ENCODE measurements around the gene TMEM132C. TPM values are rescaled to one million over a fixed set of nuclear protein-coding genes. Genes with fewer than 3 reads are reported as not detected.
A peak's percentile ranks its signal among the peaks of the same experiment; 100 is the strongest.

The TMEM132C gene
- total RNA-seq, 2 donors from 2014 or later, result 11.1 to 12.8 TPM

GRCh38 chr12:128268379-128268995 is 1.5 kb downstream of the TMEM132C start:
- peak; percentile 34 to 63 for ATAC-seq
- intact Hi-C loops (cut with DNase I), result loop anchor here in 1 of 2 donors (10.0 kb wide), 1 partner anchor 1646 kb away; no protein-coding TSS in a partner anchor
- DNase-seq, result no peak

GRCh38 chr12:128269181-128269591 is 2.2 kb downstream of the TMEM132C start:
- DNase-seq (no peak), ATAC-seq (peak; percentile 27 to 32)
- intact Hi-C loops (cut with DNase I), result loop anchor here in 1 of 2 donors (10.0 kb wide), 1 partner anchor 1646 kb away; no protein-coding TSS in a partner anchor

- DNase-seq (no peak), ATAC-seq (peak in 1 of 2 donors; percentile 74)
- intact Hi-C loops (cut with DNase I), result no loop called here
These were observed 9.5 kb downstream of the TMEM132C start for GRCh38 chr12:128276471-128276870.

DNA sequence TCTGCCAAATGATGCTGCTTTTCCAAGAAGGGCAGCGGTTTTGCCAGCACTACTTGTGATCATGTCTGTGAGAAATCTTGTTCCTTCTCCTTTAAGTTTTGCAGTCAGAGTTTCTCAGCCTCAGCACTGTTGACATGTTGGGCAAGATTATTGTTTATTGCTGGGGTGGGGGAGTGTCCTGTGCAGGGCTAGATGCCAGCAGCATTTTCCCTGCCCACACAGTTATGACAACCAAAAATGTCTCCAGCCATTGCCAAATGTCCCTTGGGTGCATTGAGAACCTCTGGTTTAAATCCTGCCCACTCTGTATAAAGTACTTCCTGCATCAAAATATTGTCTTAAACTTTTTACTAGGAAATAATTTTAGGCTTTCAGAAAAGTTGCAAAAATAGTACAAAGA is 20.0 kb downstream of the TMEM132C start:
- peak in 1 of 2 donors; percentile 91 for ATAC-seq
- intact Hi-C loops (cut with DNase I), result no loop called here
- DNase-seq, result no peak

GRCh38 chr12:128288357-128288756 is 21.4 kb downstream of the TMEM132C start:
- intact Hi-C loops (cut with DNase I), result no loop called here
- ATAC-seq, result no peak
- DNase-seq, result no peak

DNA sequence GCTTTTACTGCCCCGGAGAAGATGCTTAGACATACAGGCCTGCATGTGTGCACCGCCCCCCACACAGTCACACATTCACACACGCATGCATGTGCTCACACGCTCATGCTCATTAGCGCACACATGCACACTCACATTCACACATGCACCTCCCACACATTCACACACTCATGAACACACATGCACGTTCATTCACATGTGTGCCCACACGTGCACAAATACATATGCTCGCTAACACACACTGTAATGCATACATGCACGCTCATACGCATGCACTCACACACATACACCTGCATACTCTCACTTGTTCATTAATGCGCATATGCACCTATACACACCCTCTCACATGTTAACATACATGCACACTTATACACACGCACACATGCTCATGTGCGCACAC is 21.9 kb downstream of the TMEM132C start:
- intact Hi-C loops (cut with DNase I), result no loop called here
- DNase-seq (no peak), ATAC-seq (no peak)

DNA sequence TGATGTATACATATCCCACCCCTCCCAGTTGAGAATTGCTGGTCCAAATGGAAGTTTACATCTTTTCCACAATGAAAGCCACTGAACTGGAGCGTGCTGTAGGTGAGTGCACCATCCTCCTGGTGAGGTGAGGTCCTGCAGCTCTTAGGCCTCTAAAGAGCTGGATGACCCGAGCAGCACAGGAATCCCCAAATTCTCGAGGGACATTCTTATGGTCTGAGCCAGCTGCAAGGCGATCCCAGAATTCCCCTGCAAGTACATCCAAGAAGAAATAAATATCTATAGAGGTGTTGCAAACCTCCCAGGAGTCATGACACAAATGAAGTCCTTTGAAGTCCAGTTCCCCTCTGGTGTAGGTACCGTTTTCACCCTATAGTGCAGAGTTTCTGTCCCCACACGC is 24.0 kb downstream of the TMEM132C start:
- DNase-seq, result no peak
- no peak for ATAC-seq
- intact Hi-C loops (cut with DNase I), result no loop called here

DNA sequence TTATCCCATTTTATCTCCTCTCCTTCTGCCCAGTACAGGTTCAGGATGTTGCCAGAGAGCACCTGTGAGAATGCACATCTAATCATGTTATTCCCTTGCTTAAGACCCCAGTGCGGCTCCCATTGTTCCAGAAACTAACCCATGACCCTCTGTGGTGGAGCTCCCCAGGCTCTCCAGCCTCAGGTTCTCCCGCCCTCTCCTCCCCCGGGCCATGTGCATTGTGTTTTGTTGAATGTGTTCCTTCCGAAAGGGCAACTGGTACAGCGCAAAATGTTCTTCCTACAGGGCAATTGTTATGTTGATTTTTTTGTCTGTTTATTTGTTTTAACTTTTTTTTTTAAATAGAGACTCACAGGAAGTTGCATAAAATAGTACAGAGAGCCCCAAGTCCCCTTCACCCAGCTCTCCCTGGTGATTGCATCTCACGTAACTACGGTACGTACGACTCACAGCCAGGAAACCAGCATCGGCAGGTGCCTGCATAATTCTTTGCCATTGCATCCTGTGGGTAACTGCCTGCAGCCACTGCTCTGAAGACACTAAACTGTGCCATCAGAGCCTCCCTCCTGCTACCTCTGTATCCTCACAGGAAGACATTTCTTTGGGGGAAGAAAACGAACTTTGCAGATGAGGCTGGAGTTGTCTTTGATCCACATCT is 31.2 kb downstream of the TMEM132C start:
- intact Hi-C loops (cut with DNase I), result no loop called here
- DNase-seq, result no peak
- ATAC-seq, result no peak

DNA sequence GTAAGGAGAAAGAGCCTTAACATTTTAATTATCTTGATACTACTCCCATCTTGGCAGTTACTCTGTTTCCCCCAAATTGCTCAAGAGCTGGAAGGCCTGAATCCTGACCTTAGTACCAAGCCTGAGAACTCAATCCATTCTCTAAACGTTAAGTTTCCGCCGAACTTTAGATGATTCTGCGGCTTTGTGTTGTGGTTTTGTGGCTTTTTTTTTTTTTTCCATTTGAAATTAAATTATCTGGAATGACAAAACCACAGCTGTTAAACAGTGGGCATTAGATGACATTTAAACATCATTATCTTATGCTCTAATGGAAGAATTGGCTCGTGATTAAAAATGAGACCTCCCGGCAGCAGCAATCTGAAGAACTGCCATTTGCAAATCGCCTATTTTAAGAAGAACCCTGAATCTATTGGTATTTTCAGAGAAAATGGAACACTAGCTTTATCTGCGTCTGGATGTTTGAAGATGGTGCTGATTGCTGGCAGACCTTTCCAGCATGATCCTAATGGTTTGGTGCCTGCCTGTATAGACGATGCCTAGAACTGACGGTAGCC is 38.4 kb downstream of the TMEM132C start:
- ATAC-seq (no peak), DNase-seq (no peak)
- intact Hi-C loops (cut with DNase I), result no loop called here

DNA sequence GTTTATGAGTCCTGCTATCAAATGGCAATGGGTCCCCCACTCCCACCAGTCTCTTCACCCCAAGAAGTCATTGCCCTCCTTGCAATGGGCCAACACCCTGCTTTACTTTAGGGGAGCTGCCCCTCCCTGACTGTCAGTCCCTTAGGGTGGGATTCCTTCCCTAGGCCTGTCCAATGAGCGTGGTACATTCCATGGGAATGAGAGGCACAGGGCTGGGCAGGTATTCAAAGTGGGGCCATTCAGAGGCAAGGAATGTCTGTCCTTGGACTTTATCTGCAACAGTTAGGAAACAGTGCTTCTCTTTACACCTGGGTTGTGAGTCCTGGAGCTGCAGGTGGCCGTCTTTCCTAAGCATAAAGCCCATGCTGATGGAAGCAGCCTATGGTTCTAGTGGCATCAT is 40.8 kb downstream of the TMEM132C start:
- DNase-seq (no peak), ATAC-seq (no peak)
- intact Hi-C loops (cut with DNase I), result no loop called here

DNA sequence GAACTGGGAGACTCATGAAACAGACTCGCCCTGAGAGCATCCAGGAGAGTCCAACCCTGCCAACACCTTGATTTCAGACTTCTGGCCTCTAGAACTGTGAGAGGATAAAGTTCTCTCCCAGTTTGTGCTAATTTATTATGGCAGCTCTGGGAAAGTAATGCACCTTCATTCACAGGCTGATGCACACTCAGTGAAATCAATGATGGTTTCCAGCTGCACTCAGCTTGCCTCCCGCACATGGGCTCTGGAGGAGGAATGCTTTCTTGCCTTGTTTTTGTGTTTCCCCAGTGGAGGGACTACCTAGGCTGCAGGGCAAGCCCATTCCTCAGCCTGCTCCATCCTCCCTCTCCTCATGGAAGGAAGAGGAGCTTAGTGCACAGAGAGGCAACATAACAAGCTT is 45.7 kb downstream of the TMEM132C start:
- intact Hi-C loops (cut with DNase I), result no loop called here
- ATAC-seq, result no peak
- no peak for DNase-seq

- intact Hi-C loops (cut with DNase I), result no loop called here
- no peak for ATAC-seq
- no peak for DNase-seq
These were observed 47.0 kb downstream of the TMEM132C start for GRCh38 chr12:128313931-128314330.

DNA sequence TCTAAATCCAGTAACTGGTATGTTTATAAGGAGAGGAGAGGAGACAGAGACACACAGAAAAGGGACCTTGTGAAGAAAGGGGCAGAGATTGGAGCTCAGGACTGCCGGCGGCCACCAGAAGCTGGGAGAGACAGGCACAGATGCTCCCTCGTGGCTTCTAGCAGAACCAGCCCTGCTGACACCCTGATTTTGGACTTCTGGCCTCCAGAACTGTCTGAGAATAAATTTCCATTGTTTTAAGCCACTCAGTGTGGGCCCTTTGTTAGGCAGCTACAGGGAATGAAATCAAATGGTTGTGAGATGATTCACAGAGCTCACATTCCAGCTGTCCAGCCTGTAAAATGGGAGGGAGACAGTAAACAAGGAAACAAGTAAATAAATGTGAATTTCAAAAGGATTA is 47.6 kb downstream of the TMEM132C start:
- DNase-seq (no peak), ATAC-seq (no peak)
- intact Hi-C loops (cut with DNase I), result no loop called here

GRCh38 chr12:128316078-128316477 is 49.1 kb downstream of the TMEM132C start:
- intact Hi-C loops (cut with DNase I), result no loop called here
- DNase-seq (peak; percentile 34), ATAC-seq (no peak)

DNA sequence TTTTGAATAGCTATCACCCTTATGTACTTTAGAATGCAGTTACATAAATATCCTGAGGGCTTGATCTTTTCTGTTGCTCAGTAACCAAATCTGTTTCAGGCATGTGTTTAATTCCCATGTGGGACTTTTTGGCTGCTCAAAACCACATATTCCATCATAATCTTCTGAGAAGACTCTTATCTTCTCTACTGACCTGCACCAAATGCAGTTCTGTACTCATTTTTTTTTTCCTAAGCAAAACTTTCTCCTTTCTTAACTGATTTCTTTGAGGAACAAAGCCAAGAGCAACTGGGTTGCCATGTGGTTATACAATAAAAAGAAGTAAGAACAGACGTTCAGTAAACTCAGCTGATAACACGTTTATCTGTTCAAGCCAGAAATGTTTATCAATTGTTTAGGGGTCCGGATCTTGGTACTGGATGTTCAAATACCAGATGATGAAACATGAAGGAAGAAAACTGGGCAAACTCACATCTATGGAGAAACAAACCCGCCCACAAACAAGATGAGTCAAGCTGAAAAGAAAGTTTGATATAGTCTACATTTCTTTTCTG is 50.1 kb downstream of the TMEM132C start:
- intact Hi-C loops (cut with DNase I), result no loop called here
- peak; percentile 75 to 78 for ATAC-seq
- no peak for DNase-seq

DNA sequence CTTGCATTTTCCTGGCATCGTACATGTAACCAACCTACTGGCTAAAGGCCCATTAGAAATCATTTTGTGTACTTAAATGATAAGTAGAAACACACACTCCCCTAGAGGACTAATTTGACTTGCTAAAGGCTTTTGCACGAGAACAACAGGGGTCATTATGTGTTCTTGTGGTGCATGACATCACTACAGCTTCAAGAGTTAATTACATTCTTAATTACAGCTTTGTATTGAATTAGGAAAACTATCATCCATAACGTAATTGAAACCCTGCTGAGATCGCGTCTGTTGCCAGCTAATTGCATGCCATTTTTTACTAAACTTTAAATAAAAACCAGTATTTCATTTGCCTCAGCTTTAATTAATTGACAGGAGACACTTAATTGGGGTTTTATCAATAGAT is 51.4 kb downstream of the TMEM132C start:
- ATAC-seq, result no peak
- intact Hi-C loops (cut with DNase I), result no loop called here
- no peak for DNase-seq

- no peak for DNase-seq
- no peak for ATAC-seq
- intact Hi-C loops (cut with DNase I), result no loop called here
These were observed 52.0 kb downstream of the TMEM132C start for GRCh38 chr12:128318946-128319345.

DNA sequence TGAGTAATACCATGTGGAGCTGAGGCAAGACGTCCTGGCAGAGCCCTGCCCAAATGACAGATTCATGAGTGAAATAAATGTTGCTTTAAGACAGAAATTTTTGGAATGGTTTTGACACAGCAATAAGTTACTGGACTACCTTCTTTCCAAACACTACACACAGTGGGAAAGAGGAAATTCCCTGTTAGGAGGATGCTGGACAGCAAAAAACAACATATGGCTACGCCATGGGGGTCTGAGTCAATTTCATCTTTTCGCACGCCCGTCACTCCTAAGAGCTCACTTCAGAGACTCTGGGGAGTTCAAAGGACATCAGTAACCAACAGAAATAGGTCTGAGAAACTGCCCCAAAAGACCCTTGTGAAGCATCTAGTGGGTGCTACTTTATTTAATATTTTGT is 55.4 kb downstream of the TMEM132C start:
- ATAC-seq (peak in 1 of 2 donors; percentile 28), DNase-seq (no peak)
- intact Hi-C loops (cut with DNase I), result no loop called here

DNA sequence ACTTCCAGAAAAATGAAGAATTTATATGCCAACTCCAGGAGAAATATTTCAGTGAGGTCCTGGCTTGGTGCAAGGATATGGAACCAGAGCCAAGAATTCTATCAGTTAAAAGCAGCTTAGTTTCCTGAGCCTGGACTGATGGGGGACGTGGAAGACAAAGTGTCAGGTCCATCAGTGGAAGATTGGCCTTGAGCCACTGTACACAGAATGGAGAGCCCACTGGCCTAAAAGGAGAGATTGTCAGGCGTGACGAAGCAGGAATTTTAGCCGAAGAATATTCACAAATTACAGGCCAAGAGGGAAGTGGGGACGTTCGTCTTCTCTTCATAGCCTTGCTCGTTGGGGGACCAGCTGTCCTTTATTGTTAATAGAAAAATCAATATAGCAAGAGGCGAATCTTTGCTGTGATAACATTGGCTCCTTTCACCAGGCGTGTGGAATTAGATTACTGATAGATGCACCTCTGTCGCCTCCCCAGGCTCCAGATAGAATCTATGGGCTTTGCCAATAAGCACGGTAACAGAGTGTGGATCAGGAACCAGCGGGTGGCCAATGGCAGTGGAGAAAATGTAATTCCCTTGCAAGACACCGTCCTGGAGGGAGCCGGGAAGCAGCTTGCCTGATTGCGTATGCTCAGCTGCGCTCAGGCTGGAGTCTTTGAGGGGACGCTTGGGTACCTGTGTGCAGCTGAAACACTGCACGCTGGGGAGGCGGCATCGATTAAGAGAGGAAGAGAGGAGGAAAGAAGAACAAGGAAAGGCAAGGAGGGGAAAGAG is 56.4 kb downstream of the TMEM132C start:
- peak; percentile 58 for DNase-seq
- intact Hi-C loops (cut with DNase I), result no loop called here
- peak in 1 of 2 donors; percentile 39 for ATAC-seq

- DNase-seq (no peak), ATAC-seq (no peak)
- intact Hi-C loops (cut with DNase I), result no loop called here
These were observed 58.7 kb downstream of the TMEM132C start for GRCh38 chr12:128325646-128326045.
